ENCODE data around the gene LAMA3. TPM values are rescaled to one million over a fixed set of nuclear protein-coding genes. Genes with fewer than 3 reads are reported as not detected.

LAMA3 gene
- total RNA-seq, 1 donor, result 5.2 TPM

GRCh38 chr18:23881778-23882177 is 192.5 kb downstream of the LAMA3 start:
- no peak for DNase-seq (ENCODE audit: low read depth)
- TF ChIP-seq CTCF (IDR thresholded peaks at IDR 0.05; ENCODE audit: insufficient read depth, low read depth, low read length), result no peak
- no peak overlapping the region for H3K4me3 ChIP-seq (ENCODE audit: low read depth, low read length)

GRCh38 chr18:23882616-23883276 is 193.5 kb downstream of the LAMA3 start:
- no peak for TF ChIP-seq CTCF (IDR thresholded peaks at IDR 0.05; ENCODE audit: insufficient read depth, low read depth, low read length)
- no peak for DNase-seq (ENCODE audit: low read depth)
- no peak overlapping the region for H3K4me3 ChIP-seq (ENCODE audit: low read depth, low read length)

GRCh38 chr18:23883277-23883790 is 194.1 kb downstream of the LAMA3 start:
- TF ChIP-seq CTCF (IDR thresholded peaks at IDR 0.05; ENCODE audit: insufficient read depth, low read depth, low read length), result no peak
- no peak for DNase-seq (ENCODE audit: low read depth)
- H3K4me3 ChIP-seq (ENCODE audit: low read depth, low read length), result no peak overlapping the region

- DNase-seq (ENCODE audit: low read depth), result no peak
- H3K4me3 ChIP-seq (ENCODE audit: low read depth, low read length), result no peak overlapping the region
- TF ChIP-seq CTCF (IDR thresholded peaks at IDR 0.05; ENCODE audit: insufficient read depth, low read depth, low read length), result no peak
Observed at GRCh38 chr18:23884681-23885375, 195.6 kb downstream of the LAMA3 start.

- TF ChIP-seq CTCF (IDR thresholded peaks at IDR 0.05; ENCODE audit: insufficient read depth, low read depth, low read length), result no peak
- DNase-seq (ENCODE audit: low read depth), result peak; percentile 6
- H3K4me3 ChIP-seq (ENCODE audit: low read depth, low read length), result no peak overlapping the region
Observed at GRCh38 chr18:23885750-23886149, 196.5 kb downstream of the LAMA3 start.

- no peak for DNase-seq (ENCODE audit: low read depth)
- no peak for TF ChIP-seq CTCF (IDR thresholded peaks at IDR 0.05; ENCODE audit: insufficient read depth, low read depth, low read length)
- H3K4me3 ChIP-seq (ENCODE audit: low read depth, low read length), result no peak overlapping the region
Observed at GRCh38 chr18:23887035-23887434, 197.8 kb downstream of the LAMA3 start.
